ENCODE data around the gene CHCHD1.

- TF ChIP-seq POLR2A (IDR thresholded peaks at IDR 0.05) = no peak
- TF ChIP-seq, protein P1, sequence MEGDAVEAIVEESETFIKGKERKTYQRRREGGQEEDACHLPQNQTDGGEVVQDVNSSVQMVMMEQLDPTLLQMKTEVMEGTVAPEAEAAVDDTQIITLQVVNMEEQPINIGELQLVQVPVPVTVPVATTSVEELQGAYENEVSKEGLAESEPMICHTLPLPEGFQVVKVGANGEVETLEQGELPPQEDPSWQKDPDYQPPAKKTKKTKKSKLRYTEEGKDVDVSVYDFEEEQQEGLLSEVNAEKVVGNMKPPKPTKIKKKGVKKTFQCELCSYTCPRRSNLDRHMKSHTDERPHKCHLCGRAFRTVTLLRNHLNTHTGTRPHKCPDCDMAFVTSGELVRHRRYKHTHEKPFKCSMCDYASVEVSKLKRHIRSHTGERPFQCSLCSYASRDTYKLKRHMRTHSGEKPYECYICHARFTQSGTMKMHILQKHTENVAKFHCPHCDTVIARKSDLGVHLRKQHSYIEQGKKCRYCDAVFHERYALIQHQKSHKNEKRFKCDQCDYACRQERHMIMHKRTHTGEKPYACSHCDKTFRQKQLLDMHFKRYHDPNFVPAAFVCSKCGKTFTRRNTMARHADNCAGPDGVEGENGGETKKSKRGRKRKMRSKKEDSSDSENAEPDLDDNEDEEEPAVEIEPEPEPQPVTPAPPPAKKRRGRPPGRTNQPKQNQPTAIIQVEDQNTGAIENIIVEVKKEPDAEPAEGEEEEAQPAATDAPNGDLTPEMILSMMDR (IDR thresholded peaks at IDR 0.05) = no peak
Observed at GRCh38 chr10:73769396-73769795, 12.5 kb upstream of the CHCHD1 start.
